Middle frontal gyrus (tissue), 1 donor: ENCODE results near the gene ABTB1.
"Not testable (repeated sequence)": the region's sequence is repeated elsewhere in the genome, so short reads cannot be mapped to it uniquely, and the experiment has no call there.

Source experiments
- DNase-seq: peaks from one replicate; pipeline ENCODE4 v3.0.0-alpha.2; 2015; ENCODE audit warnings: low spot score; ENCODE audit errors: extremely low spot score

ABTB1 gene

GRCh38 chr3:127671523-127672428 is 976 bp upstream of the ABTB1 start:
- no peak for DNase-seq

- no peak for DNase-seq
Measured at GRCh38 chr3:127673191-127674100, 694 bp downstream of the ABTB1 start.

GRCh38 chr3:127674101-127674721 is 1.5 kb downstream of the ABTB1 start:
- no peak for DNase-seq

- DNase-seq = no peak
Measured at GRCh38 chr3:127674790-127675189, 2.0 kb downstream of the ABTB1 start.

- DNase-seq = no peak
Measured at GRCh38 chr3:127675651-127676391, 3.1 kb downstream of the ABTB1 start.

GRCh38 chr3:127676456-127676855 is 3.7 kb downstream of the ABTB1 start:
- no peak for DNase-seq

- no peak for DNase-seq
Measured at GRCh38 chr3:127676921-127677351, 4.2 kb downstream of the ABTB1 start.

GRCh38 chr3:127677541-127678314 is 5.0 kb downstream of the ABTB1 start:
- DNase-seq = no peak

GRCh38 chr3:127678315-127678599 is 5.5 kb downstream of the ABTB1 start:
- no peak for DNase-seq

GRCh38 chr3:127678611-127679533 is 6.1 kb downstream of the ABTB1 start:
- DNase-seq = no peak

GRCh38 chr3:127679534-127680145 is 6.9 kb downstream of the ABTB1 start:
- DNase-seq = no peak

GRCh38 chr3:127680146-127680661 is 7.5 kb downstream of the ABTB1 start:
- DNase-seq = no peak

GRCh38 chr3:127680798-127681221 is 8.1 kb downstream of the ABTB1 start:
- no peak for DNase-seq

- not testable (repeated sequence) for DNase-seq
Measured at GRCh38 chr3:127682175-127682554, 9.4 kb downstream of the ABTB1 start.

- DNase-seq = no peak
Measured at GRCh38 chr3:127682561-127682960, 9.8 kb downstream of the ABTB1 start.

GRCh38 chr3:127684871-127685707 is 12.3 kb downstream of the ABTB1 start:
- DNase-seq = no peak

- no peak for DNase-seq
Measured at GRCh38 chr3:127685708-127686511, 13.2 kb downstream of the ABTB1 start.
